ENCODE results near the gene MSANTD7. TPM values are rescaled to one million over a fixed set of nuclear protein-coding genes. Genes with fewer than 3 reads are reported as not detected.

The MSANTD7 gene
- total RNA-seq, 1 donor from 2014 or later, result 24.7 TPM

GRCh38 chr10:14878266-14879123 lies 40.4 kb downstream of the MSANTD7 start, which contains the start of gene SUV39H2:
Gene SUV39H2 (plus strand): TSS chr10:14878866. CDS start chr10:14878889, 23 bp downstream.
- H3K27me3 Mint-ChIP-seq (ENCODE audit: low read depth), result no peaks in the 10 kb centered on the region
- no peaks in the 10 kb centered on the region for H3K9me3 Mint-ChIP-seq
- H3K4me1 Mint-ChIP-seq, result peaks cover 37% of the 10 kb centered on the region
- H3K4me3 Mint-ChIP-seq, result peak within 1 kb of the TSS; percentile 99
- no peak for TF ChIP-seq CTCF (conservative IDR thresholded peaks at IDR 0.05)
- peaks cover 8% of the 10 kb centered on the region for H3K36me3 Mint-ChIP-seq (ENCODE audit: low read depth)
- peak within 1 kb of the TSS; percentile 99 for H3K27ac Mint-ChIP-seq (ENCODE audit: unreplicated experiment)
- peak; percentile 91 for DNase-seq (ENCODE audit: low read depth, low spot score)

- Mint-ChIP-seq H3K27ac (ENCODE audit: unreplicated experiment) (peak overlapping the region; percentile 99), H3K27me3 (ENCODE audit: low read depth) (no peaks in the 10 kb centered on the region), H3K4me1 (peaks cover 37% of the 10 kb centered on the region), H3K36me3 (ENCODE audit: low read depth) (peaks cover 10% of the 10 kb centered on the region), H3K4me3 (peak overlapping the region; percentile 98), H3K9me3 (no peaks in the 10 kb centered on the region)
- peak; percentile 10 for DNase-seq (ENCODE audit: low read depth, low spot score)
- TF ChIP-seq CTCF (conservative IDR thresholded peaks at IDR 0.05), result no peak
Observed at GRCh38 chr10:14879124-14879927, 41.2 kb downstream of the MSANTD7 start.

- Mint-ChIP-seq H3K27ac (ENCODE audit: unreplicated experiment) (peak overlapping the region; percentile 99), H3K4me3 (peak overlapping the region; percentile 98), H3K36me3 (ENCODE audit: low read depth) (peaks cover 10% of the 10 kb centered on the region), H3K27me3 (ENCODE audit: low read depth) (no peaks in the 10 kb centered on the region), H3K4me1 (peaks cover 37% of the 10 kb centered on the region), H3K9me3 (no peaks in the 10 kb centered on the region)
- TF ChIP-seq CTCF (conservative IDR thresholded peaks at IDR 0.05), result no peak
- no peak for DNase-seq (ENCODE audit: low read depth, low spot score)
Observed at GRCh38 chr10:14879928-14880193, 41.8 kb downstream of the MSANTD7 start.

GRCh38 chr10:14880229-14880628 lies 42.1 kb downstream of the MSANTD7 start:
- H3K36me3 Mint-ChIP-seq (ENCODE audit: low read depth), result peaks cover 10% of the 10 kb centered on the region
- no peak for DNase-seq (ENCODE audit: low read depth, low spot score)
- H3K27me3 Mint-ChIP-seq (ENCODE audit: low read depth), result no peaks in the 10 kb centered on the region
- peaks cover 37% of the 10 kb centered on the region for H3K4me1 Mint-ChIP-seq
- H3K27ac Mint-ChIP-seq (ENCODE audit: unreplicated experiment), result peak overlapping the region; percentile 99
- TF ChIP-seq CTCF (conservative IDR thresholded peaks at IDR 0.05), result no peak
- H3K9me3 Mint-ChIP-seq, result no peaks in the 10 kb centered on the region
- H3K4me3 Mint-ChIP-seq, result peak overlapping the region; percentile 98

GRCh38 chr10:14884082-14884481 lies 46.0 kb downstream of the MSANTD7 start:
- DNase-seq (ENCODE audit: low read depth, low spot score), result no peak
- H3K9me3 Mint-ChIP-seq, result no peaks in the 10 kb centered on the region
- peaks cover 21% of the 10 kb centered on the region for H3K4me1 Mint-ChIP-seq
- no peak overlapping the region for H3K27ac Mint-ChIP-seq (ENCODE audit: unreplicated experiment)
- H3K27me3 Mint-ChIP-seq (ENCODE audit: low read depth), result no peaks in the 10 kb centered on the region
- no peak overlapping the region for H3K4me3 Mint-ChIP-seq
- peaks cover 10% of the 10 kb centered on the region for H3K36me3 Mint-ChIP-seq (ENCODE audit: low read depth)
- no peak for TF ChIP-seq CTCF (conservative IDR thresholded peaks at IDR 0.05)

Other genes starting within 250 kb of the MSANTD7 start
- gene FAM107B, start 63.4 kb upstream of the MSANTD7 start, total RNA-seq, result 39.0 and 45.9 TPM in 2 replicates
- 1.1 and 1.5 TPM in 2 replicates for gene CDNF, start 269 bp upstream of the MSANTD7 start, total RNA-seq
- 24.2 and 24.5 TPM in 2 replicates for gene HSPA14, start within 50 bp of the MSANTD7 start, total RNA-seq
- 79.7 and 90.5 TPM in 2 replicates for gene SUV39H2, start 40.6 kb downstream of the MSANTD7 start, total RNA-seq
- 10.9 and 12.9 TPM in 2 replicates for gene DCLRE1C, start 115.8 kb downstream of the MSANTD7 start, total RNA-seq
- 0.71 and 1.6 TPM in 2 replicates for gene MEIG1, start 121.1 kb downstream of the MSANTD7 start, total RNA-seq
- gene OLAH, start 205.6 kb downstream of the MSANTD7 start, total RNA-seq, result not detected in 2 replicates

Measured in neural crest cell (in vitro differentiated cells).